ENCODE data around the gene CCDC88C. TPM values are rescaled to one million over a fixed set of nuclear protein-coding genes. Genes with fewer than 3 reads are reported as not detected.

Gene CCDC88C
- total and polyA plus RNA-seq, 2 experiments from 2014 or later = 23.6 to 60.7 TPM

- Histone ChIP-seq H2AFZ (no peak overlapping the region), H3K27me3 (ENCODE audit: insufficient read depth) (no peaks in the 10 kb centered on the region), H3K9me2 (ENCODE audit: insufficient read depth) (peaks cover 5% of the 10 kb centered on the region; the same call in 1 of the 2 replicates), H3F3A (replicated peaks; ENCODE audit: low read depth) (no peaks in the 10 kb centered on the region), H3K79me2 (replicated peaks; ENCODE audit: insufficient read depth) (no peaks in the 10 kb centered on the region), H3K36me3 (ENCODE audit: insufficient read depth) (no peaks in the 10 kb centered on the region), H3K4me2 (no peak overlapping the region), H4K20me1 (replicated peaks; ENCODE audit: insufficient read depth) (no peaks in the 10 kb centered on the region; the same call in 1 of the 2 replicates), H3K4me1 (ENCODE audit: insufficient read depth) (peaks cover 17% of the 10 kb centered on the region; the same call in 1 of the 2 replicates), H3K27ac (ENCODE audit: low read depth) (no peak overlapping the region), H3K4me3 (no peak overlapping the region)
- no peak for TF ChIP-seq REST (IDR thresholded peaks at IDR 0.05; ENCODE audit: unreplicated experiment)
- DNase-seq (ENCODE audit: low spot score) = no peak
- Mint-ChIP-seq H3K36me3 (ENCODE audit: low read depth) (peaks cover 23% of the 10 kb centered on the region), H3K27me3 (ENCODE audit: insufficient read depth, low read depth, poor library complexity) (peaks cover 7% of the 10 kb centered on the region), H3K4me3 (no peak overlapping the region), H3K4me1 (peaks cover 23% of the 10 kb centered on the region), H3K27ac (no peak overlapping the region; the same call in 1 of the 2 replicates), H3K9me3 (peaks cover 24% of the 10 kb centered on the region)
- ATAC-seq = no peak
Measured at GRCh38 chr14:91229743-91230200, 187.8 kb downstream of the CCDC88C start.

- H3K27me3 Mint-ChIP-seq (ENCODE audit: insufficient read depth, low read depth, poor library complexity) = peaks cover 3% of the 10 kb centered on the region
- H3K4me3 ChIP-seq = no peak overlapping the region
- H3K9me2 ChIP-seq (ENCODE audit: insufficient read depth) = peaks cover 5% of the 10 kb centered on the region; the same call in 1 of the 2 replicates
- no peak overlapping the region for H3K27ac Mint-ChIP-seq
- peak overlapping the region; percentile 66; the same call in 1 of the 2 replicates for H3K4me2 ChIP-seq
- no peaks in the 10 kb centered on the region for H3F3A ChIP-seq (replicated peaks; ENCODE audit: low read depth)
- no peak overlapping the region for H2AFZ ChIP-seq
- H3K36me3 Mint-ChIP-seq (ENCODE audit: low read depth) = peaks cover 21% of the 10 kb centered on the region
- no peaks in the 10 kb centered on the region; the same call in 1 of the 2 replicates for H4K20me1 ChIP-seq (replicated peaks; ENCODE audit: insufficient read depth)
- no peak for ATAC-seq
- peaks cover 24% of the 10 kb centered on the region for H3K9me3 Mint-ChIP-seq
- no peaks in the 10 kb centered on the region for H3K79me2 ChIP-seq (replicated peaks; ENCODE audit: insufficient read depth)
- H3K36me3 ChIP-seq (ENCODE audit: insufficient read depth) = no peaks in the 10 kb centered on the region
- H3K4me1 ChIP-seq (ENCODE audit: insufficient read depth) = peaks cover 17% of the 10 kb centered on the region; the same call in 1 of the 2 replicates
- DNase-seq (ENCODE audit: low spot score) = no peak
- peaks cover 23% of the 10 kb centered on the region for H3K4me1 Mint-ChIP-seq
- no peaks in the 10 kb centered on the region for H3K27me3 ChIP-seq (ENCODE audit: insufficient read depth)
- no peak overlapping the region; the same call in 2 of the 3 replicates for H3K4me3 Mint-ChIP-seq
- H3K27ac ChIP-seq (ENCODE audit: low read depth) = 0 out of 2 replicates have a peak overlapping the region, but pooled peaks have one; percentile 26
- TF ChIP-seq ZNF114 (CRISPR knock-in tag; IDR thresholded peaks at IDR 0.05) (no peak), EZH2 (IDR thresholded peaks at IDR 0.05; ENCODE audit: low read depth, unreplicated experiment) (no peak), STAT1 (IDR thresholded peaks at IDR 0.05; ENCODE audit: unreplicated experiment) (no peak), ZNF462 (CRISPR knock-in tag; IDR thresholded peaks at IDR 0.05) (no peak), CTCF (conservative IDR thresholded peaks at IDR 0.05; ENCODE audit: low read depth in 2 of 2) (no peak), CREB1 (CRISPR knock-in tag; IDR thresholded peaks at IDR 0.05; ENCODE audit: low read depth) (no peak), POLR2AphosphoS5 (IDR thresholded peaks at IDR 0.05; ENCODE audit: low read depth) (no peak), NANOG (IDR thresholded peaks at IDR 0.05; ENCODE audit: borderline replicate concordance) (no peak)
Measured at GRCh38 chr14:91229005-91229382, 188.6 kb downstream of the CCDC88C start.
